HEK293 (cell line): ENCODE data around the gene PSMA7.

Experiments used
- CTCF ChIA-PET: fragments of 350-600 bp; formaldehyde crosslinking; extraction: SDS; loops from one replicate; lab custom pipeline; 2021; ENCODE audit warnings: antibody characterized with exemption; lab: Yijun Ruan, JAX
- POLR2A ChIA-PET: fragments of 300-600 bp; formaldehyde crosslinking; extraction: SDS; loops from one replicate; lab custom pipeline; 2020; ENCODE audit warnings: antibody characterized with exemption, inconsistent platforms; lab: Yijun Ruan, JAX
- H3K27ac ChIP-seq: fragments of 200-500 bp; sonication (Bioruptor generic); 2 replicates; pipeline ENCODE4 v1.5.1; 2014; ENCODE audit warnings: low read depth, low read length, control low read depth, inconsistent platforms; ENCODE audit errors: extremely low read depth
- H3K36me3 ChIP-seq, 2 experiments: fragments of 200-500 bp in 1 of 2; sonication (Bioruptor generic) in 1 of 2; 1 replicate in 1 of 2; 2 replicates in 1 of 2; pipeline ENCODE4 v1.5.1; 2014 to 2017; ENCODE audit warnings: inconsistent platforms in 2 of 2, low read length in 2 of 2; ENCODE audit not compliant: control insufficient read depth in 2 of 2, insufficient read depth in 1 of 2
- H3K4me1 ChIP-seq: fragments of 200-500 bp; sonication (Bioruptor generic); 2 replicates; pipeline ENCODE4 v1.5.1; 2014; ENCODE audit warnings: mild to moderate bottlenecking, low read length, inconsistent platforms; ENCODE audit not compliant: control insufficient read depth, insufficient read depth
- H3K4me3 ChIP-seq: 2 replicates; pipeline ENCODE4 v1.5.1; 2011; ENCODE audit warnings: low read depth, mild to moderate bottlenecking, control low read depth, low read length, moderate library complexity
- H3K9me3 ChIP-seq: fragments of 200-500 bp; sonication (Bioruptor generic); 2 replicates; pipeline ENCODE4 v1.5.1; 2014; ENCODE audit warnings: low read depth, low read length, inconsistent platforms; ENCODE audit not compliant: control insufficient read depth, insufficient read depth
- CTCF ChIP-seq: fragments of 450-650 bp; formaldehyde crosslinking; IDR thresholded peaks from 2 replicates; pipeline ENCODE4 v1.5.1; 2016; ENCODE audit warnings: missing biosample characterization, missing genetic modification characterization
- MEIS1 ChIP-seq: sonication (generic); formaldehyde crosslinking; IDR thresholded peaks from 2 replicates; pipeline ENCODE4 v1.8.1; 2022; ENCODE audit warnings: missing genetic modification reagents, mild to moderate bottlenecking, borderline replicate concordance
- PRDM4 ChIP-seq: fragments of 450-650 bp; formaldehyde crosslinking; IDR thresholded peaks from 2 replicates; pipeline ENCODE4 v1.5.1; 2017; ENCODE audit warnings: missing biosample characterization, missing genetic modification characterization
- REST ChIP-seq: fragments of 450-650 bp; formaldehyde crosslinking; IDR thresholded peaks from 2 replicates; pipeline ENCODE4 v1.5.1; 2016; ENCODE audit warnings: missing biosample characterization, missing genetic modification characterization
- SP3 ChIP-seq: fragments of 450-650 bp; formaldehyde crosslinking; IDR thresholded peaks from 2 replicates; pipeline ENCODE4 v1.5.1; 2016; ENCODE audit warnings: missing biosample characterization, missing genetic modification characterization
- ZFHX2 ChIP-seq: fragments of 450-650 bp; formaldehyde crosslinking; conservative IDR thresholded peaks from 2 replicates; pipeline ENCODE4 v1.5.1; 2016; ENCODE audit warnings: missing biosample characterization, missing genetic modification characterization
- ZNF114 ChIP-seq: fragments of 450-650 bp; formaldehyde crosslinking; IDR thresholded peaks from 2 replicates; pipeline ENCODE4 v1.5.0; 2017; ENCODE audit warnings: missing biosample characterization, missing genetic modification characterization
- ZNF146 ChIP-seq: fragments of 450-650 bp; formaldehyde crosslinking; IDR thresholded peaks from 2 replicates; pipeline ENCODE4 v1.5.1; 2016; ENCODE audit warnings: missing biosample characterization, missing genetic modification characterization
- ZNF292 ChIP-seq: fragments of 450-650 bp; formaldehyde crosslinking; IDR thresholded peaks from 2 replicates; pipeline ENCODE4 v1.5.1; 2016; ENCODE audit warnings: low read depth, missing biosample characterization, missing genetic modification characterization, borderline replicate concordance
- ZNF433 ChIP-seq: fragments of 450-650 bp; formaldehyde crosslinking; IDR thresholded peaks from 2 replicates; pipeline ENCODE4 v1.5.1; 2016; ENCODE audit warnings: missing biosample characterization, missing genetic modification characterization, low read depth
- ZNF449 ChIP-seq: fragments of 450-650 bp; formaldehyde crosslinking; IDR thresholded peaks from 2 replicates; pipeline ENCODE4 v1.5.1; 2017; ENCODE audit warnings: missing biosample characterization, mild to moderate bottlenecking, missing genetic modification characterization, moderate library complexity
- ZNF585B ChIP-seq: fragments of 450-650 bp; formaldehyde crosslinking; IDR thresholded peaks from 2 replicates; pipeline ENCODE4 v1.5.1; 2016; ENCODE audit warnings: missing biosample characterization, missing genetic modification characterization

PSMA7 gene

GRCh38 chr20:62138204-62138543 lies 5.0 kb downstream of the PSMA7 start:
- POLR2A ChIA-PET: interaction anchor here (0.7 to 1.4 kb wide), 2 partner anchors 49 to 127 kb away, joined by 3 to 7 read pairs; no protein-coding TSS in a partner anchor
- CTCF ChIA-PET: interaction anchor here (0.6 to 3.5 kb wide), 10 partner anchors 9 to 440 kb away, joined by 3 to 33 read pairs (median 4); no protein-coding TSS in a partner anchor
- H3K27ac ChIP-seq: no peak overlapping the region
- H3K4me3 ChIP-seq: no peak overlapping the region
- no peaks in the 10 kb centered on the region for H3K4me1 ChIP-seq
- TF ChIP-seq REST (tag by site-specific recombination): peak; percentile 88
- TF ChIP-seq ZNF114 (tag by site-specific recombination): no peak
- no peaks in the 10 kb centered on the region for H3K9me3 ChIP-seq
- peaks cover 9 to 84% of the 10 kb centered on the region in 2 experiments; a peak in 2 of 3 replicates for H3K36me3 ChIP-seq

- ChIA-PET CTCF (interaction anchor here (0.6 to 3.5 kb wide), 7 partner anchors 11 to 440 kb away, joined by 3 to 33 read pairs (median 3); no protein-coding TSS in a partner anchor), POLR2A (interaction anchor here (1.4 kb wide), 1 partner anchor 127 kb away, joined by 3 read pairs; no protein-coding TSS in a partner anchor)
- no peaks in the 10 kb centered on the region for H3K4me1 ChIP-seq
- H3K36me3 ChIP-seq: peaks cover 9 to 90% of the 10 kb centered on the region in 2 experiments; a peak in 2 of 3 replicates
- no peak overlapping the region for H3K4me3 ChIP-seq
- TF ChIP-seq PRDM4 (tag by site-specific recombination) (no peak), ZNF449 (tag by site-specific recombination) (peak; percentile 58; the same call in 1 of the 2 replicates), ZNF114 (tag by site-specific recombination) (no peak), ZNF433 (tag by site-specific recombination) (no peak)
- TF ChIP-seq, all 188 proteins: peak for 1
- no peaks in the 10 kb centered on the region for H3K9me3 ChIP-seq
- H3K27ac ChIP-seq: no peak overlapping the region
These were observed 5.6 kb downstream of the PSMA7 start for GRCh38 chr20:62137478-62138203.

- H3K36me3 ChIP-seq: peaks cover 9 to 96% of the 10 kb centered on the region in 2 experiments; a peak in 2 of 3 replicates
- no peak overlapping the region for H3K27ac ChIP-seq
- no peaks in the 10 kb centered on the region for H3K9me3 ChIP-seq
- ChIA-PET POLR2A (interaction anchor here (1.4 to 3.5 kb wide), 2 partner anchors 70 to 126 kb away, joined by 3 to 15 read pairs; partner anchors contain the start of gene TAF4), CTCF (interaction anchor here (1.1 to 3.5 kb wide), 4 partner anchors 11 to 126 kb away, joined by 3 to 33 read pairs (median 12); no protein-coding TSS in a partner anchor)
- no peaks in the 10 kb centered on the region for H3K4me1 ChIP-seq
- H3K4me3 ChIP-seq: no peak overlapping the region
- TF ChIP-seq ZNF585B (tag by site-specific recombination) (no peak), ZNF292 (tag by site-specific recombination) (no peak), ZNF146 (tag by site-specific recombination) (no peak), ZFHX2 (tag by site-specific recombination) (no peak), CTCF (tag by site-specific recombination) (peak; percentile 2; the same call in 1 of the 2 replicates), MEIS1 (CRISPR knock-in tag) (no peak), SP3 (no peak)
These were observed 6.2 kb downstream of the PSMA7 start for GRCh38 chr20:62137092-62137384.
